ENCODE measurements around the gene VPS37C. TPM values are rescaled to one million over a fixed set of nuclear protein-coding genes. Genes with fewer than 3 reads are reported as not detected.

VPS37C gene
- total RNA-seq, 1 donor from 2014 or later: 8.7 TPM

- FAIRE-seq (peak; percentile 43), DNase-seq (ENCODE audit: low read depth) (no peak)
- Histone ChIP-seq H3K27me3 (ENCODE audit: control insufficient read depth, insufficient read depth, low read length) (peaks cover 2% of the 10 kb centered on the region), H3K36me3 (ENCODE audit: control insufficient read depth, insufficient read depth, low read length) (no peaks in the 10 kb centered on the region), H3K4me3 (ENCODE audit: low read depth, low read length) (no peak overlapping the region)
- TF ChIP-seq CTCF (IDR thresholded peaks at IDR 0.05; ENCODE audit: insufficient read depth, low read length, severe bottlenecking): no peak
These were observed 54.2 kb downstream of the VPS37C start for GRCh38 chr11:61106894-61107470.

GRCh38 chr11:61106296-61106695 lies 54.9 kb downstream of the VPS37C start:
- Histone ChIP-seq H3K27me3 (ENCODE audit: control insufficient read depth, insufficient read depth, low read length) (peaks cover 2% of the 10 kb centered on the region), H3K4me3 (ENCODE audit: low read depth, low read length) (no peak overlapping the region), H3K36me3 (ENCODE audit: control insufficient read depth, insufficient read depth, low read length) (no peaks in the 10 kb centered on the region)
- no peak for DNase-seq (ENCODE audit: low read depth)
- FAIRE-seq: no peak
- no peak for TF ChIP-seq CTCF (IDR thresholded peaks at IDR 0.05; ENCODE audit: insufficient read depth, low read length, severe bottlenecking)

DNA sequence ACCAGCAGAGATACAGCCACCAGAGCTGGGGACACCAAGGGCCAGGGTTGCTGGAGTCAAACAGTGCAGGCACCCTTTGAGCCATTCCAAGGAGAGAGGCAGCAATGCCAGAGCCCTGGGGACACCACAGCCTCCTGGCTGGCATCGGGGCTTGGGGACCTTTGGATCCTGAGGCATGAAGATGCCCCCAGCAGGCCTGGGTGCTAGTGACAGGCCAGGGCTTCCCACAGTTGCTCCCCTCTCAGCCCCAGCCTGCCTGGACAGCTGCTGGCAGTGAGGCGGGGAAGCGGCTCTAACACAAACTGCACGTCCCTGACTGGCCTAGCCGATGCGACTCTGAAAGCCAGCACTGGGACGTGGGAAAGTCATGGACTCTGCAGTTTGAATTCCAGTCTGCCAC lies 56.3 kb downstream of the VPS37C start:
- TF ChIP-seq CTCF (IDR thresholded peaks at IDR 0.05; ENCODE audit: insufficient read depth, low read length, severe bottlenecking): no peak
- DNase-seq (ENCODE audit: low read depth) (no peak), FAIRE-seq (no peak)
- no peaks in the 10 kb centered on the region for H3K36me3 ChIP-seq (ENCODE audit: control insufficient read depth, insufficient read depth, low read length)
- H3K27me3 ChIP-seq (ENCODE audit: control insufficient read depth, insufficient read depth, low read length): peaks cover 2% of the 10 kb centered on the region
- H3K4me3 ChIP-seq (ENCODE audit: low read depth, low read length): no peak overlapping the region

DNA sequence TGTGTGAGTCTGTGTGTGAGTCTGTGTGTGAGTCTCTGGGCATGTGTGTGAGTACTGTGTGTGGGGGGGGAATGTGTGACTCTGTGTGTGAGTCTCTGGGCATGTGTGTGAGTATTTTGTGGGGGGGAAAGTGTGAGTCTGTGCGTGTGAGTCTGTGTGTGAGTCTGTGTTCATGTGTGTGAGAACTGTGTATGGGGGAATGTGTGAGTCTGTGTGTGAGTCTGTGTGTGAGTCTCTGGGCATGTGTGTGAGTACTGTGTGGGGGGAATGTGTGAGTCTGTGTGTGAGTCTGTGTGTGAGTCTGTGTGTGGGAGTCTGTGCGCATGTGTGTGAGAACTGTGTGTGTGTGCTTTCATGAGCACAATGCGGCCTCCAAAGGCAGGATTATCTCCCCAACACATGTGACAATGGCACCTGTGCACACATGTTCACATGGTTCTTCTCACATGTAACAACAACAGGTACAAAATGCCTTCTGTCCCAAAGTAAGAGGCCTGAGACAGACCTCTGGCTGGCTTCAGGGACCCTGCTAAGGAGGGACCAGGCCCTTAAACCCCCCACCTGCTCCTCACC lies 57.3 kb downstream of the VPS37C start:
- peak; percentile 92 for FAIRE-seq
- no peak for TF ChIP-seq CTCF (IDR thresholded peaks at IDR 0.05; ENCODE audit: insufficient read depth, low read length, severe bottlenecking)
- Histone ChIP-seq H3K27me3 (ENCODE audit: control insufficient read depth, insufficient read depth, low read length) (peaks cover 2% of the 10 kb centered on the region), H3K36me3 (ENCODE audit: control insufficient read depth, insufficient read depth, low read length) (no peaks in the 10 kb centered on the region), H3K4me3 (ENCODE audit: low read depth, low read length) (no peak overlapping the region)
- DNase-seq (ENCODE audit: low read depth): no peak

- TF ChIP-seq CTCF (IDR thresholded peaks at IDR 0.05; ENCODE audit: insufficient read depth, low read length, severe bottlenecking): no peak
- no peak for DNase-seq (ENCODE audit: low read depth)
- Histone ChIP-seq H3K27me3 (ENCODE audit: control insufficient read depth, insufficient read depth, low read length) (peaks cover under 1% of the 10 kb centered on the region), H3K36me3 (ENCODE audit: control insufficient read depth, insufficient read depth, low read length) (no peaks in the 10 kb centered on the region), H3K4me3 (ENCODE audit: low read depth, low read length) (no peak overlapping the region)
- FAIRE-seq: no peak
These were observed 58.3 kb downstream of the VPS37C start for GRCh38 chr11:61102667-61103571.

All from bronchial epithelial cell (primary cell).